H1 (cell line): Measurements from ENCODE around the gene SIK3. TPM values are rescaled to one million over a fixed set of nuclear protein-coding genes. Genes with fewer than 3 reads are reported as not detected.

Source experiments
- CTCF ChIA-PET: fragments of 300-600 bp; sonication (Branson Sonifier 250); formaldehyde crosslinking; loops from one replicate; lab custom pipeline; 2021; ENCODE audit not compliant: partially characterized antibody; lab: Charles Lee
- POLR2A ChIA-PET: fragments of 300-600 bp; sonication (Branson Sonifier 250); formaldehyde crosslinking; loops from one replicate; lab custom pipeline; 2021; ENCODE audit warnings: inconsistent platforms; ENCODE audit not compliant: partially characterized antibody; lab: Charles Lee
- DNase-seq, 2 experiments: peaks; one replicate each; pipeline versions ENCODE4 v3.0.0 to v3.0.0-alpha.2; 2010 to 2022; ENCODE audit warnings: low spot score in 2 of 2, low read depth in 1 of 2, mixed read lengths in 1 of 2
- FAIRE-seq: peaks from 2 replicates; lab custom pipeline; 2011; peaks lifted over from hg19 to GRCh38; lab: Jason Lieb, UNC
- H2AFZ ChIP-seq: 2 replicates; pipeline ENCODE4 v1.8.1; 2012; ENCODE audit warnings: low read length, inconsistent platforms
- H2AK5ac ChIP-seq: 2 replicates; pipeline ENCODE4 v1.6.1; 2013; ENCODE audit warnings: low read depth, low read length
- H2BK120ac ChIP-seq: replicated peaks from 2 replicates; pipeline ENCODE3; 2013; ENCODE audit warnings: low read depth, low read length, inconsistent platforms
- H2BK12ac ChIP-seq: 2 replicates; pipeline ENCODE4 v1.6.1; 2013; ENCODE audit warnings: low read depth, low read length
- H2BK15ac ChIP-seq: 2 replicates; pipeline ENCODE4 v1.6.1; 2013; ENCODE audit warnings: low read length
- H2BK20ac ChIP-seq: 2 replicates; pipeline ENCODE4 v1.6.1; 2013; ENCODE audit warnings: low read length
- H2BK5ac ChIP-seq: 2 replicates; pipeline ENCODE4 v1.6.1; 2013; ENCODE audit warnings: low read depth, low read length
- H3K14ac ChIP-seq: 2 replicates; pipeline ENCODE4 v1.6.1; 2013; ENCODE audit warnings: inconsistent platforms; ENCODE audit not compliant: insufficient read length
- H3K18ac ChIP-seq: 2 replicates; pipeline ENCODE4 v1.6.1; 2013; ENCODE audit warnings: low read length; ENCODE audit errors: extremely low read depth
- H3K23ac ChIP-seq: 2 replicates; pipeline ENCODE4 v1.6.1; 2013; ENCODE audit warnings: inconsistent platforms; ENCODE audit not compliant: insufficient read length
- H3K23me2 ChIP-seq: 2 replicates; pipeline ENCODE4 v1.6.1; 2013; ENCODE audit warnings: low read depth, low read length
- H3K27ac ChIP-seq: 2 replicates; pipeline ENCODE4 v1.6.1; 2011; ENCODE audit warnings: low read depth, low read length, inconsistent platforms
- H3K27me3 ChIP-seq, 4 experiments: replicated peaks in 1 of 4; 1 replicate in 1 of 4; 2 replicates in 3 of 4; pipeline versions ENCODE4 v1.6.1 to v1.8.1; 2011 to 2013; ENCODE audit warnings: low read length in 3 of 4, mild to moderate bottlenecking in 3 of 4, inconsistent platforms in 2 of 4, mixed read lengths in 2 of 4, moderate library complexity in 1 of 4; ENCODE audit not compliant: control insufficient read depth in 3 of 4, insufficient read depth in 3 of 4; ENCODE audit errors: extremely low read depth in 1 of 4
- H3K36me3 ChIP-seq, 4 experiments: 2 replicates each; pipeline versions ENCODE4 v1.6.1 to v1.8.1; 2011 to 2013; ENCODE audit warnings: mild to moderate bottlenecking in 4 of 4, low read length in 3 of 4, moderate library complexity in 2 of 4, control low read depth in 1 of 4, inconsistent platforms in 1 of 4; ENCODE audit not compliant: insufficient read depth in 4 of 4, control insufficient read depth in 2 of 4
- H3K4ac ChIP-seq: replicated peaks from 2 replicates; pipeline ENCODE3; 2013; ENCODE audit warnings: low read length, low read depth, mixed read lengths, inconsistent platforms; ENCODE audit not compliant: insufficient read length
- H3K4me1 ChIP-seq, 4 experiments: replicated peaks in 1 of 4; 1 replicate in 1 of 4; 2 replicates in 3 of 4; pipeline versions ENCODE4 v1.6.1 to v1.8.1; 2011 to 2013; ENCODE audit warnings: low read length in 3 of 4, inconsistent platforms in 2 of 4, mixed read lengths in 1 of 4; ENCODE audit not compliant: insufficient read depth in 4 of 4, control insufficient read depth in 3 of 4
- H3K4me2 ChIP-seq, 2 experiments: 2 replicates each; pipeline versions ENCODE4 v1.6.1 to v1.8.1; 2011 to 2013; ENCODE audit warnings: low read depth in 2 of 2, low read length in 2 of 2, control low read depth in 1 of 2, inconsistent platforms in 1 of 2, mild to moderate bottlenecking in 1 of 2; ENCODE audit not compliant: insufficient read depth in 1 of 2
- H3K4me3 ChIP-seq, 4 experiments: fragments of 200-600, 300-600 bp in 1 of 4; sonication (generic), shearing (Covaris generic), sonication (Bioruptor Twin) in 1 of 4; 2 replicates each; pipeline versions ENCODE4 v1.5.1 to v1.8.1; 2011 to 2016; ENCODE audit warnings: low read length in 4 of 4, low read depth in 3 of 4, control low read depth in 2 of 4, inconsistent platforms in 2 of 4, mild to moderate bottlenecking in 2 of 4, mixed read lengths in 1 of 4, moderate library complexity in 1 of 4; ENCODE audit not compliant: insufficient read depth in 2 of 4; ENCODE audit errors: extremely low read depth in 1 of 4
- H3K56ac ChIP-seq: replicated peaks from 2 replicates; pipeline ENCODE3; 2013; ENCODE audit warnings: low read depth, mild to moderate bottlenecking, mixed read lengths, low read length, inconsistent platforms; ENCODE audit not compliant: insufficient read length
- H3K79me1 ChIP-seq: 2 replicates; pipeline ENCODE4 v1.6.1; 2013; ENCODE audit warnings: low read depth, low read length, control low read depth
- H3K79me2 ChIP-seq, 2 experiments: 2 replicates each; pipeline versions ENCODE4 v1.6.1 to v1.8.1; 2012 to 2013; ENCODE audit warnings: low read length in 2 of 2, mild to moderate bottlenecking in 2 of 2, inconsistent platforms in 1 of 2; ENCODE audit not compliant: insufficient read depth in 2 of 2, control insufficient read depth in 1 of 2
- H3K9ac ChIP-seq, 4 experiments: replicated peaks in 1 of 4; 1 replicate in 1 of 4; 2 replicates in 3 of 4; pipeline versions ENCODE4 v1.6.1 to v1.8.1; 2011 to 2013; ENCODE audit warnings: low read depth in 3 of 4, low read length in 3 of 4, control low read depth in 2 of 4, mild to moderate bottlenecking in 2 of 4, moderate library complexity in 2 of 4, inconsistent platforms in 1 of 4; ENCODE audit errors: extremely low read depth in 1 of 4
- H3K9me3 ChIP-seq, 2 experiments: 2 replicates each; pipeline versions ENCODE4 v1.6.1 to v1.8.1; 2012 to 2013; ENCODE audit warnings: mild to moderate bottlenecking in 2 of 2, moderate library complexity in 2 of 2, control low read depth in 1 of 2, inconsistent platforms in 1 of 2, low read depth in 1 of 2, low read length in 1 of 2, mixed read lengths in 1 of 2; ENCODE audit not compliant: insufficient read depth in 2 of 2
- H4K20me1 ChIP-seq, 2 experiments: replicated peaks in 1 of 2; 2 replicates each; pipeline versions ENCODE3 to v1.8.1; 2011 to 2013; ENCODE audit warnings: inconsistent platforms in 2 of 2, low read length in 2 of 2, mild to moderate bottlenecking in 1 of 2; ENCODE audit not compliant: insufficient read depth in 2 of 2, control insufficient read depth in 1 of 2
- H4K5ac ChIP-seq: 2 replicates; pipeline ENCODE4 v1.6.1; 2013; ENCODE audit warnings: low read length, low read depth, mixed read lengths, inconsistent platforms; ENCODE audit not compliant: insufficient read length
- H4K8ac ChIP-seq: 2 replicates; pipeline ENCODE4 v1.8.0; 2013; ENCODE audit warnings: mild to moderate bottlenecking, moderate library complexity, low read length, inconsistent platforms; ENCODE audit not compliant: insufficient read depth; ENCODE audit errors: extremely low read depth
- H4K91ac ChIP-seq: replicated peaks from 2 replicates; pipeline ENCODE3; 2013; ENCODE audit warnings: low read length, mixed read lengths, inconsistent platforms; ENCODE audit not compliant: insufficient read length
- BRCA1 ChIP-seq: IDR thresholded peaks from 2 replicates; pipeline ENCODE4 v1.6.1; 2012; ENCODE audit warnings: low read depth, low read length, improper control_type of control experiment
- RXRA ChIP-seq: IDR thresholded peaks from 2 replicates; pipeline ENCODE4 v1.6.1; 2011; ENCODE audit warnings: low read depth, mild to moderate bottlenecking, low read length, moderate library complexity; ENCODE audit not compliant: insufficient read depth
- WGBS, 2 experiments: shearing (Covaris generic) in 1 of 2; methylation state at CpG; one replicate each; pipeline versions ENCODE4 v1.1.6 to v1.1.7; 2013 to 2015; ENCODE audit warnings: low lambda C conversion rate in 2 of 2, mixed read lengths in 2 of 2, inconsistent platforms in 1 of 2, low coverage in 1 of 2, missing lambda C conversion rate in 1 of 2; ENCODE audit not compliant: insufficient replicate concordance in 2 of 2, insufficient coverage in 1 of 2, insufficient read length in 1 of 2; ENCODE audit errors: extremely low coverage in 1 of 2, missing lambda C conversion rate in 1 of 2; 5-methylcytosine and 5-hydroxymethylcytosine counted together
- polyA plus RNA-seq, 7 experiments: library from polyadenylated mRNA; depleted of rRNA in 3 of 7; stranded (reverse) in 5 of 7; unstranded in 2 of 7; fragments of >200 nt in 5 of 7; fragments of 200-250 nt in 2 of 7; gene quantifications; 1 replicate in 5 of 7; 2 replicates in 1 of 7; 4 replicates in 1 of 7; pipeline versions ENCODE4 v1.2.1 to v1.2.3, GENCODE V29; 2011 to 2013; ENCODE audit warnings: missing spikeins in 2 of 7, mixed read lengths in 2 of 7
- total RNA-seq: library from RNA; stranded (reverse); fragmentation: NEBNext Ultra II Directional; extraction: Animal tissue kit (Norgen Biotek cat#: 25700); gene quantifications from 2 replicates; pipeline ENCODE4 v1.2.1, GENCODE V29; 2021

SIK3 gene
- total and polyA plus RNA-seq, 2 of the 8 experiments (the other 6 are each of a cell fraction or from before 2014, with no cell fraction given) = 19.9 to 32.1 TPM

DNA sequence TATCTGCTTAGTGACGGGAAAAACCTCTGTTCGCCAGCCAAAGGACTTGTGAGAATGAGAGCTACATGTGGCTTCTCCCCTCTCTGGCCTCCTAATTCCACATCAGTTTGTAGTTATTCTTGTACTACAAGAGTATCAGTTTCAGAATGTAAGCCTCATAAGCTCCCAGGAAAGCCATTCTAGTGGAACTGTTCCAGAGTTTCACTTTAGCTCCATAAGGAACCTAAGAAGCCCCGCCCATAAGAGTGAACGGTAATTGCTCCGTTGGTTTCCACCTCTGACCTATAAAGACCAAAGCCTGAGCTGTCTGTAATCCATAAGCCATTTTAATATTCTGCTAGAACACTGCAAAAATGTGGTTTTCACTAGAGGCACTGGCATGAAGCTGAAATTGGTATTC, 53.0 kb downstream of the SIK3 start:
- peaks cover 2 to 7% of the 10 kb centered on the region in 2 experiments for H4K20me1 ChIP-seq

More for the DNA sequence above, 53.0 kb downstream of the SIK3 start:
- Histone ChIP-seq H3K79me2 (peaks cover 0 to 48% of the 10 kb centered on the region in 2 experiments; a peak in 2 of 4 replicates), H3K23me2 (no peaks in the 10 kb centered on the region), H3K23ac (no peak overlapping the region), H3K9me3 (no peaks in the 10 kb centered on the region), H3K4me1 (peaks cover 0 to 5% (median 2%) of the 10 kb centered on the region in 4 experiments; a peak in 1 of 7 replicates), H3K4me3 (no peak overlapping the region), H3K27me3 (no peaks in the 10 kb centered on the region), H2BK20ac (no peak overlapping the region), H4K91ac (no peak overlapping the region), H3K14ac (no peak overlapping the region), H2BK15ac (no peak overlapping the region), H2AK5ac (no peak overlapping the region), H3K56ac (no peak overlapping the region), H3K36me3 (no peaks in the 10 kb centered on the region), H3K18ac (no peak overlapping the region), H3K79me1 (no peaks in the 10 kb centered on the region), H2BK12ac (no peak overlapping the region), H3K4me2 (no peak overlapping the region), H3K9ac (no peak overlapping the region), H2AFZ (no peak overlapping the region), H3K27ac (no peak overlapping the region), H4K8ac (no peak overlapping the region), H2BK120ac (no peak overlapping the region), H3K4ac (no peak overlapping the region), H4K5ac (no peak overlapping the region), H2BK5ac (no peak overlapping the region)
- POLR2A ChIA-PET = no interaction called here
- no peak for FAIRE-seq
- no peak for TF ChIP-seq RXRA
- no peak for TF ChIP-seq BRCA1
- WGBS, 2 experiments = 88% methylated on average over 5 of the region's 5 CpGs; no CpG with 5 or more reads in 1 of the 2 experiments
- CTCF ChIA-PET = interaction anchor here (0.7 to 1.4 kb wide), 3 partner anchors 10 to 254 kb away, joined by 3 to 8 read pairs (median 5); partner anchors contain the start of gene APOA5
- no peak for DNase-seq
